ENCODE results near the gene ATRNL1.

ATRNL1 gene

GRCh38 chr10:115915429-115915828 is 822.3 kb downstream of the ATRNL1 start:
- DNase-seq, result no peak

GRCh38 chr10:115918812-115919211 is 825.6 kb downstream of the ATRNL1 start:
- DNase-seq, result no peak

GRCh38 chr10:115921795-115922194 is 828.6 kb downstream of the ATRNL1 start:
- DNase-seq, result no peak

- DNase-seq, result no peak
Measured at GRCh38 chr10:115931309-115931708, 838.1 kb downstream of the ATRNL1 start.

- no peak for DNase-seq
Measured at GRCh38 chr10:115932099-115932498, 838.9 kb downstream of the ATRNL1 start.

- no peak for DNase-seq
Measured at GRCh38 chr10:115933098-115933497, 839.9 kb downstream of the ATRNL1 start.

- DNase-seq, result no peak
Measured at GRCh38 chr10:115935731-115936130, 842.6 kb downstream of the ATRNL1 start.

- no peak for DNase-seq
Measured at GRCh38 chr10:115936926-115937767, 844.0 kb downstream of the ATRNL1 start.

- DNase-seq, result no peak
Measured at GRCh38 chr10:115937768-115938056, 844.5 kb downstream of the ATRNL1 start.

GRCh38 chr10:115939101-115939854 is 846.1 kb downstream of the ATRNL1 start:
- DNase-seq, result no peak

GRCh38 chr10:115941361-115941771 is 848.2 kb downstream of the ATRNL1 start:
- DNase-seq, result no peak

GRCh38 chr10:115942101-115942500 is 848.9 kb downstream of the ATRNL1 start:
- DNase-seq, result no peak

- no peak for DNase-seq
Measured at GRCh38 chr10:115944538-115944937, 851.4 kb downstream of the ATRNL1 start.

- no peak for DNase-seq
Measured at GRCh38 chr10:115945701-115946445, 852.7 kb downstream of the ATRNL1 start.

GRCh38 chr10:115947104-115947503 is 853.9 kb downstream of the ATRNL1 start:
- peak in 1 of 2 experiments; percentile 25 for DNase-seq

GRCh38 chr10:115948465-115948864 is 855.3 kb downstream of the ATRNL1 start:
- no peak for DNase-seq

- DNase-seq, result no peak
Measured at GRCh38 chr10:115949282-115949844, 856.2 kb downstream of the ATRNL1 start.

- DNase-seq, result no peak
Measured at GRCh38 chr10:115950320-115950719, 857.2 kb downstream of the ATRNL1 start.

- DNase-seq, result no peak
Measured at GRCh38 chr10:115951242-115951641, 858.1 kb downstream of the ATRNL1 start.

- no peak for DNase-seq
Measured at GRCh38 chr10:115953281-115953680, 860.1 kb downstream of the ATRNL1 start.

GRCh38 chr10:115953968-115954367 is 860.8 kb downstream of the ATRNL1 start:
- no peak for DNase-seq

- DNase-seq, result no peak
Measured at GRCh38 chr10:115956225-115957011, 863.3 kb downstream of the ATRNL1 start.
